Fibroblast of villous mesenchyme (primary cell): ENCODE measurements around the gene IQCH. TPM values are rescaled to one million over a fixed set of nuclear protein-coding genes. Genes with fewer than 3 reads are reported as not detected.
"Not testable (repeated sequence)": the region's sequence is repeated elsewhere in the genome, so short reads cannot be mapped to it uniquely, and the experiment has no call there.

ENCODE experiments used
- DNase-seq: peaks from one replicate; pipeline ENCODE4 v3.0.0-alpha.2; 2010; ENCODE audit warnings: low read depth
- H3K4me3 ChIP-seq: 2 replicates; pipeline ENCODE4 v1.5.1; 2011; ENCODE audit warnings: low read depth, mild to moderate bottlenecking, low read length
- total RNA-seq: library from RNA; depleted of rRNA; stranded (reverse); fragments of >200 nt; gene quantifications from 2 replicates; pipeline ENCODE4 v1.2.3, GENCODE V29; 2012
- TF ChIP-seq, protein P1 (sequence below): IDR thresholded peaks from 2 replicates; pipeline ENCODE4 v1.5.1; 2012; ENCODE audit warnings: low read depth, mild to moderate bottlenecking, low read length; ENCODE audit not compliant: insufficient read depth

IQCH gene
- total RNA-seq, 1 donor = 4.7 TPM

GRCh38 chr15:67274236-67274635 is 19.6 kb downstream of the IQCH start:
- H3K4me3 ChIP-seq = no peak overlapping the region
- TF ChIP-seq, protein P1, sequence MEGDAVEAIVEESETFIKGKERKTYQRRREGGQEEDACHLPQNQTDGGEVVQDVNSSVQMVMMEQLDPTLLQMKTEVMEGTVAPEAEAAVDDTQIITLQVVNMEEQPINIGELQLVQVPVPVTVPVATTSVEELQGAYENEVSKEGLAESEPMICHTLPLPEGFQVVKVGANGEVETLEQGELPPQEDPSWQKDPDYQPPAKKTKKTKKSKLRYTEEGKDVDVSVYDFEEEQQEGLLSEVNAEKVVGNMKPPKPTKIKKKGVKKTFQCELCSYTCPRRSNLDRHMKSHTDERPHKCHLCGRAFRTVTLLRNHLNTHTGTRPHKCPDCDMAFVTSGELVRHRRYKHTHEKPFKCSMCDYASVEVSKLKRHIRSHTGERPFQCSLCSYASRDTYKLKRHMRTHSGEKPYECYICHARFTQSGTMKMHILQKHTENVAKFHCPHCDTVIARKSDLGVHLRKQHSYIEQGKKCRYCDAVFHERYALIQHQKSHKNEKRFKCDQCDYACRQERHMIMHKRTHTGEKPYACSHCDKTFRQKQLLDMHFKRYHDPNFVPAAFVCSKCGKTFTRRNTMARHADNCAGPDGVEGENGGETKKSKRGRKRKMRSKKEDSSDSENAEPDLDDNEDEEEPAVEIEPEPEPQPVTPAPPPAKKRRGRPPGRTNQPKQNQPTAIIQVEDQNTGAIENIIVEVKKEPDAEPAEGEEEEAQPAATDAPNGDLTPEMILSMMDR = no peak
- no peak for DNase-seq

DNA sequence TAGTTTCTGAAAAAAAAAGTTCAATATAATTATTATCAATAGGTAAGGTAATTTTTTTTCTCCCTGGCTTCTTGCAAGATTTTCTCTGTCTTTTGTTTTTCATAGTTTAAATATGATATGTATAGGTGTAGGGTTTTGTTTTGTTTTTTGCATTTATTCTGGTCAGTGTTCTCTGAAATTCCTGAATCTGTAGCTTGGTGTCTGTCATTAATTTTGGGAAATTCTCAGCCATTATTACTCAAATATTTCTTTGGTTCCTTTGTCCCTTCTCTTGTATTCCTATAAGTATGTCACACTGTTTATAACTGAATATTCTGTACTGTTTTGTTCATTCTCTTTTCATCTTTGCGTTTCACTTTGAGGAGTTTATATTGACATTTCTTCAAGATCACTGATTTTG is 22.1 kb downstream of the IQCH start:
- no peak overlapping the region for H3K4me3 ChIP-seq
- no peak for DNase-seq
- TF ChIP-seq, protein P1 = no peak

- DNase-seq = peak; percentile 12
- TF ChIP-seq, protein P1 = no peak
- H3K4me3 ChIP-seq = no peak overlapping the region
Measured at GRCh38 chr15:67280217-67280616, 25.6 kb downstream of the IQCH start.

- peak; percentile 2 for DNase-seq
- no peak overlapping the region for H3K4me3 ChIP-seq
- TF ChIP-seq, protein P1 = no peak
Measured at GRCh38 chr15:67281714-67282113, 27.1 kb downstream of the IQCH start.

DNA sequence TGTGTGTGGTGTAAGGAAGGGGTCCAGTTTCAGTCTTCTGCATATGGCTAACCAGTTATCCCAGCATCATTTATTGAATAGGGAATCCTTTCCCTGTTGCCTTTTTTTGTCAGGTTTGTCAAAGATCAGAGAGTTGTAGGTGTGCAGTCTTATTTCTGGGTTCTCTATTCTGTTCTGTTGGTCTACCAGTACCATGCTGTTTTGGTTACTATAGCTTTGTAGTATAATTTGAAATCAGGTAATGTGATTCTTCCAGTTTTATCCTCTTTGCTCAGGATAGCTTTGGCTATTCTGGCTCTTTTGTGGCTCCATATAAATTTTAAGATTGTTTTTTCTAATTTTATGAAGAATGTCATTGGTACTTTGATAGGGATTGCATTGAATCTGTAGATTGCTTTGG is 31.0 kb downstream of the IQCH start:
- H3K4me3 ChIP-seq, DNase-seq: not testable (repeated sequence)

DNA sequence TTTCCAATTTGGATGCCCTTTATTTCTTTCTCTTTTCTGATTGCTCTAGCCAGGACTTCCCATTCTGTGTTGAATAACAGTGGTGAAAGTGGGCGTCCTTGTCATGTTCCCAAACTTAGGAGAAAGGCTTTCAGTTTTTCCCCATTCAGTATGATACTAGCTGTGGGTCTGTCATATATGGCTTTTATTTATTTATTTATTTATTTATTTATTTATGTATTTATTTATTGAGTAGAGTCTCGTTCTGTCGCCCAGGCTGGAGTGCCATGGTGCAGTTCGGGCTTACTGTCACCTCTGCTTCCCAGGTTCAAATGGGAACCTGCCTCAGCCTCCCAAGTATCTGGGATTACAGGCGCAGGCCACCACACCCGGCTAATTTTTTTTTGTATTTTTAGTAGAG is 31.8 kb downstream of the IQCH start:
- DNase-seq, H3K4me3 ChIP-seq: not testable (repeated sequence)

- TF ChIP-seq, protein P1 = no peak
- DNase-seq = no peak
- no peak overlapping the region for H3K4me3 ChIP-seq
Measured at GRCh38 chr15:67290319-67290718, 35.7 kb downstream of the IQCH start.

DNA sequence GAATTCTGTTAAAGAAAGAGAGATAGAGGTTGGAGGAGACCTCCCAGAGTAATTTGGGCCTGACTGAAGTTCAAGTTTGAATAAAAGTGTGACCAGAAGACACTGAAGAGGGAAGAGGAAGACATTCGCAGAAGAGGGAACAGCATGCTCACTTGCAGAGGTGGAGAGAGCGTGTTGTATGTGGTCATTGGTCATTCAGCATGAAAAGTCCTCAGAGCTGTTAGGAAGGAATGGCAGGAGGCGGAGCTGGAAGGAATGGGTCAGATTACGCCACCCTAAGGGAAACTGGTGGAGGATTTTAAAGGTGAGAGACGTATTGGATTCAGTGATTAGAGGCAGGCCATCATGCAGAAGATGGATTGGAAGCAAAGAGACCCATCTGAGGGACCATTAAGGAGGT is 41.6 kb downstream of the IQCH start:
- no peak for DNase-seq
- TF ChIP-seq, protein P1 = no peak
- no peak overlapping the region for H3K4me3 ChIP-seq
